HG03342 (cell line): ENCODE results near the gene EPB41L1.

Experiments
- ATAC-seq: cut with Tn5 transposase; IDR thresholded peaks from one replicate; pipeline ENCODE4 v1.9.1; 2021; ENCODE audit warnings: mild to moderate bottlenecking, moderate library complexity; ENCODE audit not compliant: unreplicated experiment

The EPB41L1 gene

GRCh38 chr20:36154700-36155628 is at the start of gene EPB41L1:
Gene EPB41L1 (plus strand): TSS chr20:36154740. CDS start chr20:36173778, 19,038 bp downstream.
- ATAC-seq: no peak

GRCh38 chr20:36104856-36105255 is 49.7 kb upstream of the EPB41L1 start:
- ATAC-seq: no peak

- ATAC-seq: no peak
Measured at GRCh38 chr20:36105711-36106226, 48.8 kb upstream of the EPB41L1 start.

GRCh38 chr20:36106606-36107005 is 47.9 kb upstream of the EPB41L1 start:
- ATAC-seq: no peak

GRCh38 chr20:36107881-36108280 is 46.7 kb upstream of the EPB41L1 start:
- ATAC-seq: no peak

GRCh38 chr20:36109251-36109947 is 45.1 kb upstream of the EPB41L1 start:
- no peak for ATAC-seq

GRCh38 chr20:36110994-36111393 is 43.5 kb upstream of the EPB41L1 start:
- no peak for ATAC-seq

- ATAC-seq: no peak
Measured at GRCh38 chr20:36112112-36112511, 42.4 kb upstream of the EPB41L1 start.

- ATAC-seq: no peak
Measured at GRCh38 chr20:36113036-36113435, 41.5 kb upstream of the EPB41L1 start.

GRCh38 chr20:36113566-36114250 is 40.8 kb upstream of the EPB41L1 start:
- ATAC-seq: no peak

- ATAC-seq: no peak
Measured at GRCh38 chr20:36114707-36115106, 39.8 kb upstream of the EPB41L1 start.

GRCh38 chr20:36115925-36116324 is 38.6 kb upstream of the EPB41L1 start:
- ATAC-seq: no peak

- no peak for ATAC-seq
Measured at GRCh38 chr20:36116807-36117441, 37.6 kb upstream of the EPB41L1 start.

GRCh38 chr20:36117638-36118037 is 36.9 kb upstream of the EPB41L1 start:
- ATAC-seq: no peak

- no peak for ATAC-seq
Measured at GRCh38 chr20:36118371-36118770, 36.2 kb upstream of the EPB41L1 start.

GRCh38 chr20:36119537-36119936 is 35.0 kb upstream of the EPB41L1 start:
- ATAC-seq: no peak

- no peak for ATAC-seq
Measured at GRCh38 chr20:36120241-36120640, 34.3 kb upstream of the EPB41L1 start.

- ATAC-seq: no peak
Measured at GRCh38 chr20:36120991-36121390, 33.5 kb upstream of the EPB41L1 start.

GRCh38 chr20:36121981-36122930 is 32.3 kb upstream of the EPB41L1 start:
- ATAC-seq: no peak

GRCh38 chr20:36122931-36123288 is 31.6 kb upstream of the EPB41L1 start:
- no peak for ATAC-seq
